ENCODE data around the gene PPP1R14B.
A peak's percentile ranks its signal among the peaks of the same experiment; 100 is the strongest.

The PPP1R14B gene

DNA sequence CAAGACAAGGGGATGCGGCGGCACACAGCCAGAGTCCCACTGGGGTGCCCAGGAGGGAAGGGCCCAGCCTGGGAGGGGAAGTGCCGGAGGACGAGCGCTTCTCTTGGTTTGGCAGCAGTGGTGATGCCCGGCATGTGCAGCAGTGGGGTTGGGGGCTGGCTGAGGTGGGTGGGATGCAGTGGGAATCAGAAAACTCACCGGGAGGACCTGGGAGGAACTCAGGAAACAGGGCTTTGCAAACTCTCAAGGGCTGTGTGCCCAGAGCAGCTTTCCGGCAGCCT, 37.2 kb downstream of the PPP1R14B start:
- Mint-ChIP-seq H3K4me1 (ENCODE audit: low read depth) (peaks cover 29% of the 10 kb centered on the region), H3K4me3 (no peak overlapping the region), H3K27me3 (no peaks in the 10 kb centered on the region), H3K9me3 (ENCODE audit: low read depth) (no peaks in the 10 kb centered on the region), H3K27ac (peak overlapping the region; percentile 81), H3K36me3 (peaks cover 4% of the 10 kb centered on the region)

DNA sequence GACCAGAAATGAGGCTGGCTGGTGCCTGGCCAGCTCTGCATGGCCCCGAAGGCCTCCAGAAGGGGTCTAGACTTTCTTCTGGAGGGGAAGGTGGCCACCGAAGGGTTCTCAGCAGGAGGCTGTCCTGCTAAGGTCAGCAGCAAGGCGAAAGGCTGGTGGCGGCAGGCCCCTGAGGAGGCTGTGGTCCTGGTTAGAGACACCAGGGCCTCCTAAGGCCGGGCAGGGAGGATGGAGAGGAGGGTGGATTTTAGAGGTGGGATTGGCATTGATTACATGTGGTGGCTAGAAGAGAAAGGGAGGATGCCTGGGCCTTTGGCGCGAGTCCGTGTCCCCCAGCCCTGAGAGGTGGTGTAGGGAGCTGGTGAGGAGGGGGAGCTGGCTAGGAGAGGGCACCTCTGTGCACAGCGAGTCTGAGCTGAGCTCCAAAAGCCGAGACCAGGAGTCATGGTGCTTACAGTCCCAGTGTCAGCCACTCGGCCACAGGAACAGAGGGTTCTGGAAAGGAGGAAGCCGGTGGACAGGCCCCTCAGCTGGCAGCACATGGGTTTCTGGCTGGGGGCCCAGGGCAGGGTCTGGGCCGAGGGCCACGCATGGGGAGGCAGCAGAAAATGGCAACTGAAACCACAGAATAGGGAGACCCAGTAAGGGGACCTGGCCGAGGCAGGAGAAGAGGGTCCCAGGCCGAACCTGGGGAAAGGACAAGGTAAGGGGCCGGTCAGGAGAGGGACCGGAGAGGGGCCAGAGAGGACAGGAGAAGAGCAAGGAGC, 37.8 kb downstream of the PPP1R14B start:
- Mint-ChIP-seq H3K9me3 (ENCODE audit: low read depth) (no peaks in the 10 kb centered on the region), H3K36me3 (peaks cover 4% of the 10 kb centered on the region), H3K27ac (peak overlapping the region; percentile 81), H3K27me3 (no peaks in the 10 kb centered on the region), H3K4me3 (peak overlapping the region; percentile 93), H3K4me1 (ENCODE audit: low read depth) (peaks cover 34% of the 10 kb centered on the region)

GRCh38 chr11:64208086-64208795, 38.5 kb downstream of the PPP1R14B start:
- Mint-ChIP-seq H3K4me3 (peak overlapping the region; percentile 93), H3K36me3 (peaks cover 3% of the 10 kb centered on the region), H3K9me3 (ENCODE audit: low read depth) (no peaks in the 10 kb centered on the region), H3K27me3 (no peaks in the 10 kb centered on the region), H3K4me1 (ENCODE audit: low read depth) (peaks cover 37% of the 10 kb centered on the region), H3K27ac (peak overlapping the region; percentile 96)

GRCh38 chr11:64207256-64208085, 39.3 kb downstream of the PPP1R14B start:
- no peaks in the 10 kb centered on the region for H3K9me3 Mint-ChIP-seq (ENCODE audit: low read depth)
- peaks cover 36% of the 10 kb centered on the region for H3K4me1 Mint-ChIP-seq (ENCODE audit: low read depth)
- peak overlapping the region; percentile 93 for H3K4me3 Mint-ChIP-seq
- H3K27me3 Mint-ChIP-seq = no peaks in the 10 kb centered on the region
- peak overlapping the region; percentile 96 for H3K27ac Mint-ChIP-seq
- H3K36me3 Mint-ChIP-seq = peaks cover 3% of the 10 kb centered on the region

DNA sequence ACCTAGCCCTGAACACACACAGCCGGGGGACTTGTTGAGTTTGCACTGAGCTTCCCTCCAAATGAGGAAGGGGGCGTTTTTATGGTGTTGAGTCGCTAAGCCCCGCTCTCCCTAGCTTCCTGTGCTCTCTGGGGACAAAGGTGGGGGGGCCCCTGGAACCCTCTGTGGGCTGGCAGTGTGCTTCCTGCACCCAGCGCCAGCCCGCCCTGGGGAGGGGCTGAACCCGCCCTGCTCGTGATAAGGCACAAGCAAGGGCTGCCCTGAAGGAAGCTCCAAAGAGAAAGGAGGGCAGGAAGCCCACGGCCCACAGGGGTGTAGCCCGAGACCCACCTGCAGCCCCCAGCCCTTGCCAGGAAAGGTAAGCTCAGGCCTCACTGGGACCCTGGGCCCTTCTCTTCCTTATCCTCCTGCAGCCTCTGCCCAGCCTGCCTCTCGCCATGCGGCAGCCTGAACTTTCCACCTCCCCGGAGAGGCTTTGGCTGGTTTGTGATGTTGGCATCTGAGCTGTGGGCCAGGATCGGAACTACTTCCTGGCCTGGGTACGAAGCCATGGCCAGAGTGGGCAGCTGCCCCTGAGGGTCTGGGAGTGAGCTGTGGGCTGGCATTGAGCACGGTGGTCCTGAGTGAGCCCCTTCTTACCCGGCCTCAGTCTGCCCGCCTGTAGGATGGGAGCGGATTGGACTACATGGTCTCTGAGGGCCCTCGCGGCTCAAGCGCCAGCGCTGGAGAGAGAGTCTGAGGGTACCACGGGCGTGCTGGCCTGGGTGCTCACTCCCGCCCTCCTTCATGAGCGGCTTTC, 40.1 kb downstream of the PPP1R14B start, which contains the start of gene FERMT3:
Gene FERMT3, plus strand, starts transcription at position 265 of the 799 bp plus-strand sequence. CDS start 644 bp downstream, outside the sequence.
- H3K9me3 Mint-ChIP-seq (ENCODE audit: low read depth) = no peaks in the 10 kb centered on the region
- H3K4me1 Mint-ChIP-seq (ENCODE audit: low read depth) = peaks cover 33% of the 10 kb centered on the region
- H3K4me3 Mint-ChIP-seq = peak within 1 kb of the TSS; percentile 93
- H3K36me3 Mint-ChIP-seq = peaks cover 3% of the 10 kb centered on the region
- H3K27ac Mint-ChIP-seq = peak within 1 kb of the TSS; percentile 96
- H3K27me3 Mint-ChIP-seq = no peaks in the 10 kb centered on the region

- H3K4me3 Mint-ChIP-seq = peak overlapping the region; percentile 78
- H3K4me1 Mint-ChIP-seq (ENCODE audit: low read depth) = peaks cover 35% of the 10 kb centered on the region
- H3K27ac Mint-ChIP-seq = peak overlapping the region; percentile 79
- peaks cover 3% of the 10 kb centered on the region for H3K36me3 Mint-ChIP-seq
- H3K27me3 Mint-ChIP-seq = no peaks in the 10 kb centered on the region
- no peaks in the 10 kb centered on the region for H3K9me3 Mint-ChIP-seq (ENCODE audit: low read depth)
Observed at GRCh38 chr11:64204464-64204989, 42.2 kb downstream of the PPP1R14B start.

GRCh38 chr11:64204080-64204440, 42.7 kb downstream of the PPP1R14B start:
- no peaks in the 10 kb centered on the region for H3K27me3 Mint-ChIP-seq
- peaks cover 34% of the 10 kb centered on the region for H3K4me1 Mint-ChIP-seq (ENCODE audit: low read depth)
- no peaks in the 10 kb centered on the region for H3K9me3 Mint-ChIP-seq (ENCODE audit: low read depth)
- H3K36me3 Mint-ChIP-seq = peaks cover 3% of the 10 kb centered on the region
- H3K27ac Mint-ChIP-seq = no peak overlapping the region
- H3K4me3 Mint-ChIP-seq = no peak overlapping the region

DNA sequence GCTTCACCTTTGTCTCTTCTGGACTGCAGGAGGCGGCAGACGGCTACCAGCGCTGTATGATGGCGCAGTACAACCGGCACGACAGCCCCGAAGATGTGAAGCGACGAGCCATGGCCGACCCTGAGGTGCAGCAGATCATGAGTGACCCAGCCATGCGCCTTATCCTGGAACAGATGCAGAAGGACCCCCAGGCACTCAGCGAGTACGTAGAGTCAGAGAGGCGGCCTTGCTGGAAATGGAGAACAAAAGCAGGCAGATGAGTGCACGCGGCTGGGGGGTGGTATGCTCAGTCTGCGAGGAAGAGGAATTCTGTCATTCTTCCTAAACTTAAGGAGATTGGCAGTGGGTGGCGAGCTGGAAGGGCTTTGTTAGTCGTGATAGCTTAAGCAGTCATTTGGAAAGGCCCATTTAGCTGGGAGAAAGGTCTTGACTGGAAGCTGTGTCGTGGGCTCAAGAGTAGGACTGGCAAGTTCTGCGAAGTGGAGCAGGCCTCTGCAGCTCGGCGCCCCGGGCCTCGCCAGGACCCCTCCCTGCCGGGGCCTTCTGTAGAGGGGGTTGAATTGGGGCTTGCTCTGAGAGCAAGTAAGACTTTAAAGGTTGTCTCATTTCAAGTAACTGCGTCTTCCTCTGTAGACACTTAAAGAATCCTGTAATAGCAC, 43.2 kb downstream of the PPP1R14B start:
- Mint-ChIP-seq H3K27ac (no peak overlapping the region), H3K4me3 (no peak overlapping the region), H3K9me3 (ENCODE audit: low read depth) (no peaks in the 10 kb centered on the region), H3K27me3 (no peaks in the 10 kb centered on the region), H3K4me1 (ENCODE audit: low read depth) (peaks cover 29% of the 10 kb centered on the region), H3K36me3 (peaks cover 3% of the 10 kb centered on the region)

DNA sequence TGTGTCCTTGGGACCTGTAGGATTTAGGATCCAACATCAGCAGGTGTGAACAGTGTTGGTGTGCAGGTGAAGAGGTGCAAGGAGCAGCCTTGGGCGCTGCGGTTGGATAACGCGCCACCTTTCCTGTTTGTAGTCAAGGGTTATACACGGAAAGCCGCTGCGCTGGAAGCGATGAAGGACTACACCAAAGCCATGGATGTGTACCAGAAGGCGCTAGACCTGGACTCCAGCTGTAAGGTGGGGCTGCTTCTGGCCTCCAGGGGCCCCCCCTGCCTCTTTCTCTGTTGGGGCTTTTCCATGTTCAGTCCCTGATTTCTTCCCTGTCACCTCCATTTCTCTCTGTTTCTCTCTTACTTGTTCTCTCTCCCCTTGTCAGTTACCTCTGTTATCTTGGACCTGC, 43.8 kb downstream of the PPP1R14B start:
- Mint-ChIP-seq H3K27me3 (no peaks in the 10 kb centered on the region), H3K36me3 (peaks cover 3% of the 10 kb centered on the region), H3K9me3 (ENCODE audit: low read depth) (no peaks in the 10 kb centered on the region), H3K4me3 (no peak overlapping the region), H3K4me1 (ENCODE audit: low read depth) (peaks cover 29% of the 10 kb centered on the region), H3K27ac (no peak overlapping the region)

GRCh38 chr11:64201543-64201942, 45.2 kb downstream of the PPP1R14B start:
- H3K27me3 Mint-ChIP-seq = no peaks in the 10 kb centered on the region
- no peaks in the 10 kb centered on the region for H3K9me3 Mint-ChIP-seq (ENCODE audit: low read depth)
- H3K27ac Mint-ChIP-seq = peak overlapping the region; percentile 38
- peaks cover 29% of the 10 kb centered on the region for H3K4me1 Mint-ChIP-seq (ENCODE audit: low read depth)
- H3K4me3 Mint-ChIP-seq = no peak overlapping the region
- H3K36me3 Mint-ChIP-seq = peaks cover 5% of the 10 kb centered on the region

DNA sequence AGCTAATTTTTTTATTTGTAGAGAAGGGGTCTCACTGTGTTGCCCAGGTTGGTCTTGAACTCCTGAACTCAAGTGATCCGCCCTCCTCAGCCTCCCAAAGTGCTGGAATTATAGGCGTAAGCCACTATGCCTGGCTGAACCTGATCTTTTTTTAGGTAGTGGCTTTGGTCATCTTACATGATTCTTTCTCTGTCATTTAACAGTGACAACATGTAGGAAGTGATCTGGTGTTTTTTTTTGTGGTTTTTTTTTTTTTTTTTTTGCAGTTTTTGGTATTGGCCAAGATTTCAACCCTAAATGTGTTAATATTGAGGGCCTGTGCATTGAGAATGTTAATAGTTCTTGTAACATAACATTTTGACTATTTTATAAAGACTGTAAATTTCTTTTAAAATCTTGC, 48.2 kb downstream of the PPP1R14B start:
- Mint-ChIP-seq H3K36me3 (peaks cover 10% of the 10 kb centered on the region), H3K4me1 (ENCODE audit: low read depth) (peaks cover 14% of the 10 kb centered on the region), H3K27me3 (no peaks in the 10 kb centered on the region), H3K27ac (no peak overlapping the region), H3K4me3 (no peak overlapping the region), H3K9me3 (ENCODE audit: low read depth) (no peaks in the 10 kb centered on the region)

GRCh38 chr11:64196626-64197025, 50.1 kb downstream of the PPP1R14B start:
- H3K4me3 Mint-ChIP-seq = no peak overlapping the region
- H3K9me3 Mint-ChIP-seq (ENCODE audit: low read depth) = no peaks in the 10 kb centered on the region
- no peaks in the 10 kb centered on the region for H3K27me3 Mint-ChIP-seq
- H3K36me3 Mint-ChIP-seq = peaks cover 10% of the 10 kb centered on the region
- peak overlapping the region; percentile 34 for H3K27ac Mint-ChIP-seq
- peaks cover 22% of the 10 kb centered on the region for H3K4me1 Mint-ChIP-seq (ENCODE audit: low read depth)

Data from activated naive CD8-positive, alpha-beta T cell (primary cell).